Natural killer cell treated with Interleukin-12 subunit alpha and Interleukin-12 subunit beta and Interleukin-15 and Interleukin-18, amount 100 ng/mL, for 72 hours (primary cell): ENCODE measurements around the gene GPR158. TPM values are rescaled to one million over a fixed set of nuclear protein-coding genes. Genes with fewer than 3 reads are reported as not detected.
"Not testable (repeated sequence)": the region's sequence is repeated elsewhere in the genome, so short reads cannot be mapped to it uniquely, and the experiment has no call there.

Experiments used
- ATAC-seq, 2 donors: fragments of 150-1000 bp; cut with Tn5 transposase in 1 of 2; sonication (Bioruptor Pico), chemical (Tn5 transposase) in 1 of 2; 2 replicates each; pipeline ENCODE4 v1.10.0; 2021
- DNase-seq: peaks from one replicate; pipeline ENCODE4 v3.0.0; 2022; ENCODE audit warnings: low spot score
- H3K27ac Mint-ChIP-seq, 2 donors: 1 replicate in 1 of 2; 2 replicates in 1 of 2; pipeline ENCODE4 v1.8.0; 2022; ENCODE audit warnings: mixed read lengths in 2 of 2, mild to moderate bottlenecking in 1 of 2, moderate library complexity in 1 of 2
- H3K27me3 Mint-ChIP-seq, 2 donors: 1 replicate in 1 of 2; 2 replicates in 1 of 2; pipeline ENCODE4 v1.8.0; 2022; ENCODE audit warnings: mixed read lengths in 2 of 2
- H3K36me3 Mint-ChIP-seq: one replicate; pipeline ENCODE4 v1.8.0; 2022; ENCODE audit warnings: mixed read lengths
- H3K4me1 Mint-ChIP-seq, 2 donors: 1 replicate in 1 of 2; 2 replicates in 1 of 2; pipeline ENCODE4 v1.8.0; 2022; ENCODE audit warnings: low read depth in 2 of 2, mixed read lengths in 2 of 2, mild to moderate bottlenecking in 1 of 2
- H3K4me3 Mint-ChIP-seq: one replicate; pipeline ENCODE4 v1.8.0; 2022; ENCODE audit warnings: mixed read lengths
- H3K9me3 Mint-ChIP-seq: 2 replicates; pipeline ENCODE4 v1.8.0; 2022; ENCODE audit warnings: mixed read lengths
- total RNA-seq, 2 donors: library from RNA; stranded (reverse); gene quantifications; one replicate each; pipeline ENCODE4 v1.2.3, GENCODE V29; 2022

The GPR158 gene
- not detected for total RNA-seq

- ATAC-seq (peak; percentile 46 to 73), DNase-seq (peak; percentile 66)
- H3K27ac Mint-ChIP-seq = no peak within 1 kb of the TSS
- no peaks in the 10 kb centered on the region for H3K4me1 Mint-ChIP-seq
- peaks cover 7% of the 10 kb centered on the region for H3K36me3 Mint-ChIP-seq
- H3K27me3 Mint-ChIP-seq = peaks cover 27 to 45% of the 10 kb centered on the region in 2 donors
- no peak within 1 kb of the TSS for H3K4me3 Mint-ChIP-seq
- peaks cover 13% of the 10 kb centered on the region for H3K9me3 Mint-ChIP-seq
Measured at GRCh38 chr10:25174461-25175230, at the start of gene GPR158. TSS of gene GPR158 (plus strand) at chr10:25175001. CDS start at chr10:25175421, 420 bp downstream.

GRCh38 chr10:25125201-25125611 lies 49.6 kb upstream of the GPR158 start:
- Mint-ChIP-seq H3K36me3 (no peaks in the 10 kb centered on the region), H3K4me3 (no peak overlapping the region), H3K9me3 (peaks cover 2% of the 10 kb centered on the region), H3K4me1 (no peaks in the 10 kb centered on the region), H3K27me3 (peaks cover 0 to 2% of the 10 kb centered on the region in 2 donors), H3K27ac (no peak overlapping the region)
- ATAC-seq = peak in 1 of 2 donors; percentile 6
- no peak for DNase-seq

- Mint-ChIP-seq H3K9me3 (peaks cover 5% of the 10 kb centered on the region), H3K4me3 (no peak overlapping the region), H3K36me3 (peaks cover 5% of the 10 kb centered on the region), H3K27ac (no peak overlapping the region), H3K4me1 (no peaks in the 10 kb centered on the region), H3K27me3 (peaks cover 0 to 3% of the 10 kb centered on the region in 2 donors)
- DNase-seq (no peak), ATAC-seq (no peak)
Measured at GRCh38 chr10:25129592-25129991, 45.2 kb upstream of the GPR158 start.

- H3K4me1 Mint-ChIP-seq = no peaks in the 10 kb centered on the region
- DNase-seq = no peak
- H3K9me3 Mint-ChIP-seq = peaks cover 5% of the 10 kb centered on the region
- no peak overlapping the region for H3K4me3 Mint-ChIP-seq
- no peak for ATAC-seq
- peaks cover 0 to 3% of the 10 kb centered on the region in 2 donors for H3K27me3 Mint-ChIP-seq
- H3K27ac Mint-ChIP-seq = no peak overlapping the region
- peaks cover 5% of the 10 kb centered on the region for H3K36me3 Mint-ChIP-seq
Measured at GRCh38 chr10:25130906-25131305, 43.9 kb upstream of the GPR158 start.

GRCh38 chr10:25142116-25142864 lies 32.5 kb upstream of the GPR158 start:
- no peak for DNase-seq
- Mint-ChIP-seq H3K4me1 (no peaks in the 10 kb centered on the region), H3K4me3 (no peak overlapping the region), H3K27ac (no peak overlapping the region), H3K9me3 (peaks cover 10% of the 10 kb centered on the region), H3K36me3 (no peaks in the 10 kb centered on the region), H3K27me3 (peaks cover 5 to 12% of the 10 kb centered on the region in 2 donors)
- ATAC-seq = no peak

- no peak for ATAC-seq
- Mint-ChIP-seq H3K9me3 (peaks cover 8% of the 10 kb centered on the region), H3K27ac (no peak overlapping the region), H3K36me3 (no peaks in the 10 kb centered on the region), H3K4me3 (no peak overlapping the region), H3K27me3 (no peaks in the 10 kb centered on the region), H3K4me1 (no peaks in the 10 kb centered on the region)
- DNase-seq = no peak
Measured at GRCh38 chr10:25157650-25158049, 17.2 kb upstream of the GPR158 start.

GRCh38 chr10:25159591-25159990 lies 15.2 kb upstream of the GPR158 start:
- Mint-ChIP-seq H3K27me3 (no peaks in the 10 kb centered on the region), H3K4me3 (no peak overlapping the region), H3K36me3 (no peaks in the 10 kb centered on the region), H3K9me3 (peaks cover 5% of the 10 kb centered on the region), H3K4me1 (no peaks in the 10 kb centered on the region), H3K27ac (no peak overlapping the region)
- DNase-seq = no peak
- no peak for ATAC-seq

- H3K4me3 Mint-ChIP-seq = no peak overlapping the region
- H3K36me3 Mint-ChIP-seq = no peaks in the 10 kb centered on the region
- ATAC-seq (no peak), DNase-seq (no peak)
- peaks cover 0 to 9% of the 10 kb centered on the region in 2 donors for H3K27me3 Mint-ChIP-seq
- no peaks in the 10 kb centered on the region for H3K4me1 Mint-ChIP-seq
- H3K27ac Mint-ChIP-seq = no peak overlapping the region
- peaks cover 10% of the 10 kb centered on the region for H3K9me3 Mint-ChIP-seq
Measured at GRCh38 chr10:25162391-25162790, 12.4 kb upstream of the GPR158 start.

- not testable (repeated sequence) for DNase-seq, H3K27me3 Mint-ChIP-seq, H3K4me1 Mint-ChIP-seq, ATAC-seq, H3K36me3 Mint-ChIP-seq, H3K27ac Mint-ChIP-seq, H3K4me3 Mint-ChIP-seq
- peaks cover 13% of the 10 kb centered on the region for H3K9me3 Mint-ChIP-seq
Measured at GRCh38 chr10:25163464-25163863, 11.3 kb upstream of the GPR158 start.

GRCh38 chr10:25169740-25170139 lies 5.1 kb upstream of the GPR158 start:
- peaks cover 18% of the 10 kb centered on the region for H3K9me3 Mint-ChIP-seq
- H3K27ac Mint-ChIP-seq = no peak overlapping the region
- peaks cover 17 to 35% of the 10 kb centered on the region in 2 donors for H3K27me3 Mint-ChIP-seq
- DNase-seq (no peak), ATAC-seq (no peak)
- no peaks in the 10 kb centered on the region for H3K4me1 Mint-ChIP-seq
- peaks cover 7% of the 10 kb centered on the region for H3K36me3 Mint-ChIP-seq
- no peak overlapping the region for H3K4me3 Mint-ChIP-seq

- H3K4me1 Mint-ChIP-seq = no peaks in the 10 kb centered on the region
- H3K4me3 Mint-ChIP-seq = no peak overlapping the region
- no peak overlapping the region for H3K27ac Mint-ChIP-seq
- ATAC-seq (no peak), DNase-seq (no peak)
- peaks cover 7% of the 10 kb centered on the region for H3K36me3 Mint-ChIP-seq
- H3K27me3 Mint-ChIP-seq = peaks cover 17 to 35% of the 10 kb centered on the region in 2 donors
- peaks cover 15% of the 10 kb centered on the region for H3K9me3 Mint-ChIP-seq
Measured at GRCh38 chr10:25170627-25171026, 4.2 kb upstream of the GPR158 start.

- Mint-ChIP-seq H3K9me3 (peaks cover 11% of the 10 kb centered on the region), H3K36me3 (peaks cover 7% of the 10 kb centered on the region), H3K27ac (no peak overlapping the region), H3K27me3 (peaks cover 27 to 45% of the 10 kb centered on the region in 2 donors), H3K4me3 (no peak overlapping the region), H3K4me1 (no peaks in the 10 kb centered on the region)
- DNase-seq (no peak), ATAC-seq (peak in 1 of 2 donors; percentile 28)
Measured at GRCh38 chr10:25175527-25176420, 973 bp downstream of the GPR158 start.

- peaks cover 7% of the 10 kb centered on the region for H3K36me3 Mint-ChIP-seq
- H3K4me1 Mint-ChIP-seq = no peaks in the 10 kb centered on the region
- ATAC-seq (no peak), DNase-seq (no peak)
- no peak overlapping the region for H3K27ac Mint-ChIP-seq
- H3K27me3 Mint-ChIP-seq = peaks cover 25 to 41% of the 10 kb centered on the region in 2 donors
- H3K4me3 Mint-ChIP-seq = no peak overlapping the region
- peaks cover 11% of the 10 kb centered on the region for H3K9me3 Mint-ChIP-seq
Measured at GRCh38 chr10:25176421-25176968, 1.7 kb downstream of the GPR158 start.
